Stimulated activated CD8-positive, alpha-beta memory T cell treated with anti-CD3 and anti-CD28 coated beads, Interleukin-4, amount 100 ng/mL, for 48 hours (primary cell): ENCODE data around the gene XPNPEP3.
"Not testable (repeated sequence)": the region's sequence is repeated elsewhere in the genome, so short reads cannot be mapped to it uniquely, and the experiment has no call there.

Source experiments
- DNase-seq: peaks from one replicate; pipeline ENCODE4 v3.0.0-alpha.2; 2020

The XPNPEP3 gene

DNA sequence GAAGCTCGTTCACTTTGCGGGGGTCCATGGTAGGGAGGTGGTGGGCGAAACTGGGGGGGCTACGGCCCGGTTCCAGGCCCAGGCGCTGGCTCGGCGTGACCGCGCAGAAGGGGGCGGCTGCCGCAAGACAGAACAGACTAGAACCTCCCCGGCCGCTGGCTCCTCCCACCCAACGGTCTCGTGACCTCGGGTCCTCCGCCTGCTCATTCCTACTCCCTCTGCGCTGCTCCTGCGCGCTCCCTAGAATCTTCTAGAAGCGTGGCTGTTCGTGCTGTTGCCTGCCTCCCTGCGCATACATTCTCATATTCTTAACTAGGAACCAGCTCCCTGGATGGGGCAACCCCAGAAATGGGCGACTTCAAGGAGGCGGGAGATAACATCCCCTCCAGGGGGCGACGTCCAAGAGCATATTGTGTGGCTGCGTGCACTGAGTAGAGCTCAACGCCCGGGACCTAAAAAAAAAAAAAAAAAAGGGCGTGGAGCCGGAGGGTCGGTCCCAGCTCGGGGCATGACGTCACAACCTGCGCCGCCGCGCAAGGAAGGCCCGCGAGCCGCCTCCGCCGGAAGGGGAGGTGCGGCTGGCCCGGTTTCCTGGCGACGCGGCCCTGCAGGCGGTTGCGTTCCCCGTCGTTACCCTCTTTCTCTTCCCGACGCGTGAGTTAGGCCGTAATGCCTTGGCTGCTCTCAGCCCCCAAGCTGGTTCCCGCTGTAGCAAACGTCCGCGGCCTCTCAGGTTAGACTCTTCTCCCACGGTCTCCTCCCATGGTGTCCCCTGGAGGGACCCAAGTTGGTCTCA lies at the start of gene XPNPEP3, which contains the start of gene ST13:
XPNPEP3 (plus strand) TSS at position 636 of the 796 bp plus-strand sequence; CDS start at position 670, 34 bp downstream.
ST13 (minus strand) TSS at position 127 of the 796 bp plus-strand sequence; CDS start at position 28, 99 bp downstream.
- DNase-seq: peak; percentile 98

GRCh38 chr22:40808018-40808841 lies 48.7 kb upstream of the XPNPEP3 start:
- no peak for DNase-seq

- no peak for DNase-seq
Observed at GRCh38 chr22:40813912-40814315, 43.0 kb upstream of the XPNPEP3 start.

- no peak for DNase-seq
Observed at GRCh38 chr22:40817737-40818136, 39.2 kb upstream of the XPNPEP3 start.

DNA sequence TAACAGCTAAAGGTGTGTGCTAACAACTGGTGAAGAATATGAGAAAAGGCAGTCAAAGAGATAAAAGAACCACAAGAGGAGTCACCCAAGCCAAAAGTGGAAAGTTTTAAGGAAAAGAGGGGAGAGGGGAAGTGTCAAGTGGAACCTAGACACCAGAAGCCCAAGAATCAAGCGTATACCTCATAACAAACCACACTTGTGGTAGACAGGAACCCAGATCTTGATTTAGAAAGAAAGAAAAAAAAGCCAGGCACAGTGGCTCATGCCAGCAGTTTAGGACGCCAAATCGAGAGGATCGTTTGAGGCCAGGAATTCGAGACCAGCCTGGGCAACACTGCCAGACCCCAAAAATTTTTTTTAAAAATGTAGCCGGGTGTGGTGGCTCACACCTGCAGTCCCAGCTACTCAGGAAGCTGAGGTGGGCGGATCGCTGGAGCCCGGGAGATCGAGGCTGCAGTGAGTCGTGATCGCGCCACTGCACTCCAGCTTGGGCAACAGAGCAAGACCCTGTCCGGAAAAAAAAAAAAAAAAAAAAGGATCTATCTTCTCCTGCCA lies 38.7 kb upstream of the XPNPEP3 start:
- DNase-seq: no peak

DNA sequence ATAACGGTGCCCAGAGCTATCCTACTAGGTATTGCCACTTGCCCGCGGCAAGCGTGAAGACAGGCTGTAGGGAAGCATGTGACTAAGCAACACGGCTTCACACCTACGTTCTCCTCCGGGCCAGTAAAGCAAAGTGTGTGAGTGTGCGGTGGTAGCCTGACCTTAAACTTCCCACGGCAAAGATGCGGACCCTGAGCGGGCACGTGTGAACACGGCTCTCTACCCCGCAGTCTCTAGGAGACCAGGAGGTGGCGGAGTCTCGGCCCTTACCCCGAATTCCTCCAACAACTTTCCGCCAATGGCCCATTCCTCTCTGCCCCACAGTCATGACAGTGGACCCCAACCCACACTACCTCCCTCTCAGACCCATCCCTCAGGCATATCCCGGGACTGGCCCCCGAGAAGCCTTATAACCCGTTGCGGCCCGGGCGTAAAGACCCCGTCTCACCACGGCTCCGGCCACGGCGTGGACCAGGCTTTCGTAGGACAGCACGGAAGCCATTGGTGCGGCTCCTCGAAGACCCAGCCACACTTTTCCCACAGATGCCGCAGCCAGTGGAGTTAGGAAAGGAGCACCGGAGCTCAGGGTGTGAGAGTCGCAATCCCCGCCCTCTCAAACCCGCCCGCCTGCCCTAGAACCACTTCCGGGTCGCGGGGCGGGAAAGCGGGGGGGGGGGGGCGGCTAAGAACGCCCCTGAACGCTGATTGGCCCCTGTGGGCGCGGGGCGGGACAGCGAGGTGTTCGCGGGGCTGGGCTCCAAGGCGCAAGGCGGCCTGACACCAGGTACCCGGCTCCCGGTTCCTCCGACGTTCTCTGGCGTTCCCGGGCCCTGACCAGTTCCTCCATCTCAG lies 38.0 kb upstream of the XPNPEP3 start, which contains the start of gene SLC25A17:
SLC25A17 (minus strand) TSS at position 600 of the 852 bp plus-strand sequence; CDS start at position 502, 98 bp downstream.
- peak; percentile 91 for DNase-seq

- DNase-seq: no peak
Observed at GRCh38 chr22:40819599-40820140, 37.3 kb upstream of the XPNPEP3 start.

GRCh38 chr22:40823426-40823825 lies 33.5 kb upstream of the XPNPEP3 start:
- DNase-seq: no peak

DNA sequence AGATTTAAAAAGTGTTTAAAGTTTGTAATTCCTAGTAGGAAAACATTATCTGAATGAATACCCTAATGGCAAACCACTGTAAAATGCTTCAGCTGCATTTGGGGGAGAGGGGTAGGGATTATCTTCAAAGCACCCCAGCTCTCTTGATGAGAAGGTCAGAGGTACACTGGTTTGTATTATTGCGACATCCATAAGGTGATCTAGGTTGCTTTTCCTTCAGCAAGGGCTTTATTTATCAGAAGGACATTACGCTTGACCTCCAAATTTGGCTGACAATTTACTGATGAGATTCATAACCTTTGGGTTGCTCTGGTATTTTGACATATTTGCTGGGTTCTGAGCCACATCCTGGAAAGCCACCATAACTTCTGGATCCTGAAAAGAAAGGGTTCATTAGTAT lies 30.7 kb upstream of the XPNPEP3 start:
- DNase-seq: not testable (repeated sequence)

GRCh38 chr22:40826984-40827741 lies 29.8 kb upstream of the XPNPEP3 start:
- no peak for DNase-seq

DNA sequence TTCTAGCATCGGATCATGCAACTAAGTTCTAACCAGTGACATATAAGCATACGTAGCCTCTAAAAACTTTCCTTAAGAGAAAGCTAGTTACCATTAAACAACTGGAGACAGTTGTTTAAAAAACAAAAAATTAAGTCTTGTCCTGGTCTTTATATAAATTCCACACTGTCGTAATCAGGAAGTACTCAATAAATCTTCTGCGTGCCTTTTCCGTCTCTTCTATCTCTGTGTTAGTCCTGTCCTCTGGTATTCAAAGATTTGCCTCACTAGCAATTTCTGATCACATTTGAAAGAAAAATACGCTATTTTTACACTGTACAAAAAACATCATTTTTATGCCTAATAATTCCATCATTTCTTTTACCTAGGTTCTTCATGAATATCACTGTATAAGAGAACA lies 27.8 kb upstream of the XPNPEP3 start:
- no peak for DNase-seq

- no peak for DNase-seq
Observed at GRCh38 chr22:40834619-40835018, 22.3 kb upstream of the XPNPEP3 start.

GRCh38 chr22:40838486-40838885 lies 18.5 kb upstream of the XPNPEP3 start:
- no peak for DNase-seq

DNA sequence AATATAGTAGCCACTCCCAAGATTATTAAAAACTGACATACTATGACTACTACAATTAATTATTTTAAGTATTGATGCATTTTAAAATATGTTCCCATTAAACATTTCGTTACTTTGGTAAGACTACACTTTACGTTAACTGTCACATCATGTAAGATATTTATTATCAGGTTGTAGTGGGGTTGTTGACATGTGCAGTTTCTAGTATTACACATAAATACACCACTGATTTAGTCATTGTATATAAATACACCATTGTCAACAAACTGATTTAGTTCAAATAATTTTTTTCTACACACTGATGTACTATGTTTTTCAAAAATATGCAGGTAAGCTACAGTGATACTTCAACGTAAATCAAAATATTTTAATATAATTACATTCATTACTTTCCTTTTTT lies 12.0 kb upstream of the XPNPEP3 start:
- DNase-seq: no peak

DNA sequence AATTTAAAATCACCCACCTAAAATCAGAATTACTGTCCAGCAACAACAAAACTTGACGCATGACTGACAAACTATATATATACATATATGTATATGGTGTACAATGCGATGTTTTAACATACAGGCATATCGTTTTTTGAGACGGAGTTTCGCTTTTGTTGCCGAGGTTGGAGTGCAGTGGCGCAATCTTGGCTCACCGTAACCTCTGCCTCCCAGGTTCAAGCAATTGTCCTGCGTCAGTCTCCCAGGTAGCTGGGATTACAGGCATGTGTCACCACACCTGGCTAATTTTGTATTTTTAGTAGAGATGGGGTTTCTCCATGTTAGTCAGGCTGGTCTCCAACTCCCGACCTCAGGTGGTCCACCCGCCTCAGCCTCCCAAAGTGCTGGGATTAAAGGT lies 11.1 kb upstream of the XPNPEP3 start:
- DNase-seq: not testable (repeated sequence)

- DNase-seq: no peak
Observed at GRCh38 chr22:40853333-40853732, 3.6 kb upstream of the XPNPEP3 start.

- DNase-seq: no peak
Observed at GRCh38 chr22:40853961-40854360, 3.0 kb upstream of the XPNPEP3 start.

DNA sequence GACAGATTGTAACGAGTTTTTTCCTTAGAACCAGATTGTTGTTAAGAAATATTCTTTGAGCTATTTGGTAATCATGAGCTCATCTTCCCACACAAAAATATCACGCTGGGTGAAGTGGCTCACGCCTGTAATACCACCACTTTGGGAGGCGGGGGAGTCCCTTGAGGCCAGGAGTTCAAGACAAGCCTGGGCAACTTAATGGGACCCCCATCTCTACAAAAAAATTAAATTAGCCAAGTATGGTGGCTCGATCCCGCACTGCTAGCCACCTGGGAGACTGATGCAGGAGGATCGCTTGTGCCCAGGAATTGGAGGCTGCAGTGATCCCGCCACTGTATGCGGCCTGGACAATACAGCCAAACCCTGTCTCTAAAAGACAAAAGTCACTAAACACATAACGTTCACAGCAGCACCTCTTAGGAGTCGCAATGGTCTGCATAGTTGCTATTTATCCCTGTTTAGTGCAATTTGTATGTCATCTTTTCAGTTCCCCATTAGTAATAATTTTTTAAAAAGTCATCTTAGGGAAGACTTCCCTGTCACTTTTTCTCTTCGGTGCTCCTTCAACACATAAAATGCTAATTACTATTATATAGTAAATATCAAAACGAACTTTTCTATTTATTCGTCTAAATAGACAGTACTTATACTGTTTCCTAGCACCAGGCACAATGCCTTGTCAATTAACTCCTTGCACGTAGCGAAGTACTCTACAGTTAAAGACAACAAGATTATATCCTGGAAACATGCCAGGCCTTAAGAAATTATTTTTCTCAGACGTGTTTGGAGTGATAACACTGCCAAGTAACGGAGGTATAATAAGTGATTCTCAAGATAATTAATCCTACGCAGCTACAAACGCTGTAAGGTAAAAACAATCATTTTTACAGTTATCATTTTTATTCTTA lies 1.6 kb upstream of the XPNPEP3 start:
- peak; percentile 38 for DNase-seq

DNA sequence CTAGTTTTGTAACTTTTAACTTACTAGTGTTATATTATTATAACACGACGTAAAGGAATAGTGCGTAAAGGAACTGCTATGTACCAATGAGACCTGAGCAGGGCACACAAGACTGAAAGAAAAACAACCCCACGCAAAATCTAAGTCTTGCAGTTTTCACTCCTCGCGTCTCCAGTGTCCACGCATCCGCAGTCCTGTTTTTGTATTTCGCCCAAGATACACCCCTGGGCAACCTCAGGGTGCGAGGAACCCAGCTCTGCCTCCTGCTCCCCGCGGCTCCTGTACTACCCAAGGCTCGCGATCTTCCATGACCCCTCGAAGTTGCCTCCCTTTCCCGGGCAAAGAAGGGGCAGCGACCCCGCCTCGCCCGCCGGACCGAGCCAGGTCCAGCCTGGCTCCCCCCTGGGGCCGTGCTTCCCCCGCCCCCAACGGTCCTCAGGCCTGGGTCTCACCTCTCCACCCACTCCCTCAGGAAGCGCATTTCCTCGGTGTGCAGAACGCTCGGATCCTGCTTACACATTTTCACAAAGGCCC lies 902 bp upstream of the XPNPEP3 start:
- DNase-seq: no peak

- DNase-seq: no peak
Observed at GRCh38 chr22:40857309-40857855, 434 bp downstream of the XPNPEP3 start.
